Measurements from ENCODE around the gene CYP24A1. TPM values are rescaled to one million over a fixed set of nuclear protein-coding genes. Genes with fewer than 3 reads are reported as not detected.

Gene CYP24A1
- total RNA-seq, 1 experiment from 2014 or later = 1.2 TPM

DNA sequence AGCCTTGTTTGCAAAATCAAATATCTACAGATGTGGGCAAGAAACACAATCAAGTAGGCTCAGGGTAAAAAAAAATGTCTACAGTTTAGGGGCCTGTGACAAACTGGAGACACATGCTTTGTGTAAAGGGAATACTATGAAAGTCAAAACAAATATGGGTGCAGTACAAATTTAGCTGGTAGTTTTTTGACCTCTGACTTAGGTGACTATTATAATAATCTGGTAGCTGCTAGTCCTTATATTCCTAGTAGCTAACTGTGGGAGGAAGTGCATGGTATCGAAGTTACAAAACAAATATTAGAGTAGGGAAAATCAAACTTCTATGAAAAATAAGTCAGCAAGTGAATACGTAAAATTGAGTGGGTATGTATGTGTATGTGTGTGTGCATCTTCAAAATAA is 35.4 kb downstream of the CYP24A1 start:
- Histone ChIP-seq H3K27me3 (ENCODE audit: low read length) (no peaks in the 10 kb centered on the region), H3K4me2 (ENCODE audit: low read length) (no peak overlapping the region), H3K4me1 (ENCODE audit: insufficient read depth, low read length) (peaks cover 56% of the 10 kb centered on the region), H3K36me3 (ENCODE audit: low read depth, low read length) (no peaks in the 10 kb centered on the region), H3K4me3 (ENCODE audit: low read length) (no peak overlapping the region), H3F3A (ENCODE audit: low read length, unreplicated experiment) (peaks cover 21% of the 10 kb centered on the region), H3K27ac (ENCODE audit: low read length) (no peak overlapping the region), H4K20me1 (ENCODE audit: low read length) (no peaks in the 10 kb centered on the region), H3K79me2 (ENCODE audit: low read length) (no peaks in the 10 kb centered on the region), H3K9me3 (ENCODE audit: low read length) (no peaks in the 10 kb centered on the region), H3K9ac (ENCODE audit: low read length) (no peak overlapping the region), H3K9me2 (replicated peaks; ENCODE audit: low read length) (no peaks in the 10 kb centered on the region), H2AFZ (ENCODE audit: low read length) (no peak overlapping the region)
- peak; percentile 61 for DNase-seq
- intact Hi-C loops (cut with micrococcal nuclease) = no loop called here
- ChIA-PET POLR2A (ENCODE audit: unreplicated experiment) (no interaction called here), CTCF (no interaction called here)
- no TSS peak for BruUV-seq (replicated peaks)
- peak; percentile 25 for ATAC-seq
- TF ChIP-seq EZH2 (IDR thresholded peaks at IDR 0.05; ENCODE audit: low read length, unreplicated experiment) = no peak
- TF ChIP-seq, protein P1, sequence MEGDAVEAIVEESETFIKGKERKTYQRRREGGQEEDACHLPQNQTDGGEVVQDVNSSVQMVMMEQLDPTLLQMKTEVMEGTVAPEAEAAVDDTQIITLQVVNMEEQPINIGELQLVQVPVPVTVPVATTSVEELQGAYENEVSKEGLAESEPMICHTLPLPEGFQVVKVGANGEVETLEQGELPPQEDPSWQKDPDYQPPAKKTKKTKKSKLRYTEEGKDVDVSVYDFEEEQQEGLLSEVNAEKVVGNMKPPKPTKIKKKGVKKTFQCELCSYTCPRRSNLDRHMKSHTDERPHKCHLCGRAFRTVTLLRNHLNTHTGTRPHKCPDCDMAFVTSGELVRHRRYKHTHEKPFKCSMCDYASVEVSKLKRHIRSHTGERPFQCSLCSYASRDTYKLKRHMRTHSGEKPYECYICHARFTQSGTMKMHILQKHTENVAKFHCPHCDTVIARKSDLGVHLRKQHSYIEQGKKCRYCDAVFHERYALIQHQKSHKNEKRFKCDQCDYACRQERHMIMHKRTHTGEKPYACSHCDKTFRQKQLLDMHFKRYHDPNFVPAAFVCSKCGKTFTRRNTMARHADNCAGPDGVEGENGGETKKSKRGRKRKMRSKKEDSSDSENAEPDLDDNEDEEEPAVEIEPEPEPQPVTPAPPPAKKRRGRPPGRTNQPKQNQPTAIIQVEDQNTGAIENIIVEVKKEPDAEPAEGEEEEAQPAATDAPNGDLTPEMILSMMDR (conservative IDR thresholded peaks at IDR 0.05; ENCODE audit: low read depth, low read length) = no peak
- TF ChIP-seq EZH2phosphoT487 (IDR thresholded peaks at IDR 0.05; ENCODE audit: borderline replicate concordance, low read length) = no peak

DNA sequence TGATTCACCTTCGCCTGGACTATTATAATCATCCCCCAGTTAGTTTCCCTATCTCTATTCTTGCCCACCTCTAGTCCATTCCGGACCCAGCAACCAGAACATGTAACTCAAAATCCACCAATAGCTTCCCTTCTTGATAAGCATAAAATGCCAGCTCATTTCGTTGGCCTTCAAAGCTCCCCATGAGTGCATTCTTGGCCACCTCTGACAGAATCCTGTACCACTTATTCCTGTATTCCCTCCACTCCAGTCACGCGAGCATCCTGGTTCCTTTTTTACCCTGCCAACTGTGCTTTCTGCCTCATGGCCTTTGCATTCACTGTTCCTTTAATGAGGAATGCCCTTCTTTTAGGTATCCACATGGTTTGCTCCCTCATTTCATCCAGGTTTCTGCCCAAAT is 36.7 kb downstream of the CYP24A1 start:
- Histone ChIP-seq H3K4me2 (ENCODE audit: low read length) (no peak overlapping the region), H3K4me1 (ENCODE audit: insufficient read depth, low read length) (peaks cover 66% of the 10 kb centered on the region)
- CTCF ChIA-PET = no interaction called here

More for the DNA sequence above, 36.7 kb downstream of the CYP24A1 start:
- Histone ChIP-seq H4K20me1 (ENCODE audit: low read length) (no peaks in the 10 kb centered on the region), H3K36me3 (ENCODE audit: low read depth, low read length) (no peaks in the 10 kb centered on the region), H3K27ac (ENCODE audit: low read length) (no peak overlapping the region), H3K4me3 (ENCODE audit: low read length) (no peak overlapping the region), H3K9me3 (ENCODE audit: low read length) (no peaks in the 10 kb centered on the region), H3K27me3 (ENCODE audit: low read length) (no peaks in the 10 kb centered on the region), H2AFZ (ENCODE audit: low read length) (no peak overlapping the region), H3K9ac (ENCODE audit: low read length) (no peak overlapping the region), H3F3A (ENCODE audit: low read length, unreplicated experiment) (peaks cover 30% of the 10 kb centered on the region), H3K79me2 (ENCODE audit: low read length) (no peaks in the 10 kb centered on the region), H3K9me2 (replicated peaks; ENCODE audit: low read length) (no peaks in the 10 kb centered on the region)
- intact Hi-C loops (cut with micrococcal nuclease) = no loop called here
- POLR2A ChIA-PET (ENCODE audit: unreplicated experiment) = no interaction called here
- TF ChIP-seq, protein P1 (conservative IDR thresholded peaks at IDR 0.05; ENCODE audit: low read depth, low read length) = no peak
- TF ChIP-seq EZH2 (IDR thresholded peaks at IDR 0.05; ENCODE audit: low read length, unreplicated experiment) (no peak), EZH2phosphoT487 (IDR thresholded peaks at IDR 0.05; ENCODE audit: borderline replicate concordance, low read length) (no peak)
- DNase-seq (no peak), ATAC-seq (no peak)
- BruUV-seq (replicated peaks) = no TSS peak

Data from PC-3 (cell line).